Hematopoietic multipotent progenitor cell treated with erythropoietin and hydrocortisone succinate and interleukin-3 and kit ligand, for 4 days (in vitro differentiated cells): ENCODE results near the gene PPM1F.
"Not testable (repeated sequence)": the region's sequence is repeated elsewhere in the genome, so short reads cannot be mapped to it uniquely, and the experiment has no call there.

ENCODE experiments used
- DNase-seq: peaks from one replicate; pipeline ENCODE4 v3.0.0-alpha.2; 2015

PPM1F gene

DNA sequence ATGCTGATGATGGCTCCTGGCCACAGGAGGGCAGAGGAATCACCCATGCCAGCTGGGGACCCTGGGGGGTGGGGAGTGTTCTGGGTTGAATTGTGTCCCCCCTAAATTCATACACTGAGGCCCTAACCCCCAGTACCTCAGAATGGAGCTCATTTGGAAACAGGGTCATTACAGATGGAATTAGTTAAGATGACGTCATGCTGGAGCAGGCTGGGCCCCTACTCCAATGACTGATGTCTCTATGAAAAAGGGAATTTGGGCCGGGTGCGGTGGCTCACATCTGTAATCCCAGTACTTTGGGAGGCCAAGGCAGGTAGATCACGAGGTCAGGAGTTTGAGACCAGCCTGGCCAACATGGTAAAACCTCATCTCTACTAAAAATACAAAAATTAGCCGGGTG is 12.7 kb downstream of the PPM1F start:
- DNase-seq = not testable (repeated sequence)

DNA sequence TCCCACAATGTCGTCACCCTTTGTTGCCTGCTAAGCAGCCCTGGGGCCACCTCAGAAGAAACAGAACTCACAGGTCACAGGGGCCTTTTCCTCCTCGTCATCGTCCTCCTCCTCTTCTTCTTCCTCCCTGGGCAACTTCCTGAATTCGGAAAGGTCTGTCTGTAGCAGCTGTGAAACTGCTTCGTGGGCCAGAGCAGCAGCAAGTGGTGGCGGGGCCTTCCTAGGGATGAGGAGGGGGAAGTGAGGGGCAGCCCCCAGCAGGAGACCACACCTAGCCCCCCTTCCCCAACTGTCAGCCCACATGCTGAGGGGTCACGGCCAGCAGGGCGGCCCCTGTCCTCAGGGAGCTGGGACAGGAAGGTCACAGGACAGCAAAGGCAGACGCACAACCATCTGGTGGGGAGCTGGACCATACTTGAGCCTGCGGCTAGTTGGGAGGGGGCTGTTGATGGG is 13.2 kb downstream of the PPM1F start:
- peak; percentile 61 for DNase-seq

DNA sequence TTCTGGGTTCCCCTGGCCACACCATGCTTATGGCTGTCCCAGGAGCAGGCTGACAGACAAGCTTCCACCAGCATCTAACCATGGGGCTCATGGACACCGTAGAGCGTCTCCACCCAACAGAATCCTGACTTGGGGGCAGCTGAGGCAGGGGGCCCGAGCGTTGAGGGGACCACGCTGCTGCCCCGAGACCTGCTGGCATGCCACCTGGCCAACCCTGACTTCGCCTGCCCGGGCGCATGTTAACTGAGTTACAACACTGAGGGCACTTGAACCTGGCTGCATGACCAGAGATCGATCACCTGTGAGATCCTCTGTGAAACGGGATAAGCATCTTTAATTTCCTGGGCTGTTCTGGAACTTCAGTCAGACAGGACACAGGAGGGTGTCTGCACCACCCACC is 13.7 kb downstream of the PPM1F start:
- DNase-seq = no peak

DNA sequence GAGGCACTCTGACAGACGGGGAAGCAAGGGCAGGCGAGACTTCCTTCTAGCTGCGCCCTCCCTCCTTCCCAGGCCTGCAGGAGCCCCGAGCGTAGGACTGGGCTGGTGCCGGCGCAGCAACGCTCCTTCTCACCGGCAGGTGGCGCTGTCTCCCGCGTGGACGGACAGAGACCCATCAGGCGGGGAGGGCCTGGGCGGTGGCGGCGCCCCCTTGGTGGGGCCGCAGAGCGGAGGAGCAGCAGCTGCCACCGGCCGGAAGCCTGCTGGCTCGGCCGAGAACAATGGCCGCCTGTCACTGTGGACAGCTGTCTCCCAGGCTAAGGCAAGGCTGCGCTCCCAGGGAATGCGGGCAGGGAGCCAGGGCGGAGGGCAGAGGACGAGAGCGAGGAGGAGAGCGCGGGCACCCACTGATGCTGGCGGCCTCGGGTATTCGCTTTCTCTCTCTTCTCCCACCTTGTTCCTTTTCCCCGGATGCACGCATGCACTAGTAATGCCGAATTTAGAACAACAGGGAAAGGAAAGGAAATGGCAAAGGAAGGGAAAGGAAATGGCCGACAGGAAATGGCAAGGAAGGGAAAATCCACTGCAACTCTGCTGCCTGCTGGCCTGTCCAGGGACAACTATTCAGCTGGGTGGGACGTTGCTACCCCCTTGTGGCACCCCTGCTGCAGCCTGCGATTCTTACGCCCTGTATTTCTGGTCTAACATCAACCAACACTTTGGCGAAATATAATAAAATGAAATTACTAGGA is 14.4 kb downstream of the PPM1F start:
- DNase-seq = peak; percentile 97

DNA sequence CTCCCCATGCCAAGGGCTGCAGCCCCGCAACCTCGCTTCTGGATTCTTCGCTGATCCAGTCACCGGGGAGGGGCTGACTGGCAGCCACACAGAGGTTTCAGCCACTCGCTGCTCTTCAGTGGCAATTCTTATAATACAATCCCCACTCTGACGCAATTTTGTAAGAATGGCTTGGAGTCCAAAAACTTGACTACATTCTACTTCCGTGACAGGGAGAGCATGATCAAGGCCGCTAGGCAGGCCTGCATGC is 14.9 kb downstream of the PPM1F start:
- no peak for DNase-seq

DNA sequence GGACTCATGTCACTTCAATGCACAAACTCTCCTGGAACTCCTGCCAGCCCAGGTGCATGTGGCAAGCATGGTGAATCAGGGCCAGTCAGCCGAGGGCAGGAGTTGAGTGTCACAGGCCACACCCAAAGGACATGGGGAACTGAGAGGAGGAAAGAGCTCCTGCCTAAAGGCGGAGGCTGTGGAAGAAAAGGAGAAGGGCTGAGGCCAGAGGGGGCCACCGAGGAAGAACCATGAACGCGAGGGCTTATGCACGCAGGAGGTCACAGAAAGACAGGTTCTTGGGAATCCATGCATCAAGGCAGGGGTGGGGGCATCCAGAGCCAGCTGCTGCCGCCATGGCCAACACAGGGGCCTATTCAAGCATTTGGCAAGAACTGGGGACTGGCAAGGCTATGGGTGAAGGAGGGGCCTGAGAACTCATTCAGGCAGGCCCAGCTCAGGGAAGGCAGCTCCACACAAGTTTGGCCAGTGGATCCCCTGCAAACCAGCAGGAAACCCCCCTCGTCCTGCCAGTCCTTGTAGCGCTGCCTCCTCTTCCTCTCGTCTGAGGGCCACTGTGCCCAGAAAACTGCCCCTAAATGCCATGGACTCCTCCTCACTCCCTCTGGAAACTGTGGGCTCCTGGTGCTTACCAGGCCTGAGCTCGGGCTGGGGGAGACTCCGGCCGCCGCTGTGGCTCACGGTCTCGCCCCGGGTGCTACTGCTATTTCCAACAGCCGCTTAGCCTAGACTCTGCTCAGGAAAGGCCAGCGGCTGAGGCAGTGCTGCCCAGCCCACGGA is 15.4 kb downstream of the PPM1F start:
- peak; percentile 18 for DNase-seq

DNA sequence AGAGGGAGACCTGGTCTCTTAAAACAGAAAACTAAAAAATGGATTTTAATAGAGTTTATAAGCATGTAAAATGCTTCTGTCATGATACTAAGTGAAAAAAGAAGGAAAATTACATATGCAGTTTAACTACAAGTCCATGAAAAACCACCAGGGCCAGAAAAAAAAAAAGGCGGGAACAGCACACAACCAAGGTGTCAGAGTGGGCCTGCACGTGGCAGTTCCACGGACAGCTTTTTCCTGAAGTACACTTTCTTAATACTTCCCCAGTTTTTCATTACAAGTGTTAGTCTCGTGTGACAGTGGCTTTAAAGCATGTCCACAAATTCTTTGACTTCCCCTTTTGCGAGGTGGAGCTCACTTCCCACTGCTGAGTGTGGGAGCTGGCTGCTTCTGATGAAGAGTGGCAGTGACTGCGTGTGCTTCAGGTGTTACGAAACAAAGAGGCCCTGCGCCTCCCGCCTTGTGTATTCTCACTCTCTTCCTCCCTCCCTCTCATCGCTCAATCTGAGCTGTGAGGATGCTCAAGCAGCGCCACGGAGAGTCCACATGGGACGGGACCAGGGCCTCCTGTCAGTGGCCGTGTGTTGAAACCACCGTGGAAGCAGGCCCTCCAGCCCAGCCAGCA is 16.4 kb downstream of the PPM1F start:
- peak; percentile 84 for DNase-seq

DNA sequence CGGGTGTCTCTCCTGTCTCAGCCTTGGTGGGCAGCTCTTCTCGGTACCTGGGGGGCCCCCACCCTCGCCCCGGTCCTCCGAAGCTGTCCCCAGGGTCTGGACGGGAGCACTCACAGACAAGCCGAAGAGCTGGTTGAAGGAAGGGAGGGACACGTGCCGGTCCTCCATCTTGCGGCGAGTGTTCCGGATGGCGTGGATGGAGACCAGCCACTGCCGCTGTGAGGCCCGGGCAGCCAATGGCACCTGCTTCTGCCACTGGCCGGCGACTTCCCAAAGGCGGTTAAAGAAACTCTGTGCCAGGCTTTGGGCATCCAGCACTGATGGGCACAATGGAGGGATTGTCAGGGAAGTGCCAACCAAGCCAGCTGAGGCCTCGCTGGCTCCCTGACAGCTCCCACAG is 18.7 kb downstream of the PPM1F start:
- DNase-seq = no peak

DNA sequence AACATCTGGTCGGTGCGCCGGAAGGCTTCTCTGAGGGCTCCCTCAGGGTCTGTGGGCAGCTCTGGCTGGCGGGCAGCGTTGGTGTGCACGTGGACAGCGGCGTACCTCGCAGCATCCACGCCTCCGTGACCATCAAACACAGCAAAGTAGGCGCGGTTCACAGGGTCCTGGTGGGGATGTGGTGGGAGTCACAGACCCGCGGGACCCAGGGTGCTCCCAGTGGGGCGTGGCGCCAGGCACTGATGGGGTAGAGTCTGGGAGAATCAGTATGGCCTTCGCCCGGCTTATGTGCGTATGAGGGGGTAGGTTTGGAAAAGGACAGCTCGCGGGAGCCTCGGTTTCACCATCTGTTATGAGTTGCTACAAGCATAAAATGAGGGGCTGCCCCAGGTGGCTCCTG is 19.2 kb downstream of the PPM1F start:
- no peak for DNase-seq

DNA sequence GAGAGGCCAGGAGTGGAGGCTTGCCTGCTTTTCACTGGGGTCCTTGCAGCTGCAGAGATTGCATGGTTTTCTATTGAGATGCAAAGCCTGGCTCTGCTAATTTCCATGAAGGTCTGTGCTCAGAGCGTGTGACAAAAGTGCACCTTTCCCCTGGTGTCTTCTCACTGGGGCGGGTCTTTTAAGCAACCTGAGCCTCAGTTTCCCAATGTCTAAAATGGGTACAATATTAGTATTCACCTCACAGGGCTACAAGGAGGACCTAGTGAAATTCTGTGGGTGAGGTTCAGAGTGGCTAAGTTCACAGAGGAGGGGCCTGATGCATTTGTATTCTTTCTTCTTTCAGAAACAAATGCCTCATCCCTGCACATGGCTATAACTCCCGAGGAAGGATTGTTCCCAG is 20.3 kb downstream of the PPM1F start:
- DNase-seq = no peak

DNA sequence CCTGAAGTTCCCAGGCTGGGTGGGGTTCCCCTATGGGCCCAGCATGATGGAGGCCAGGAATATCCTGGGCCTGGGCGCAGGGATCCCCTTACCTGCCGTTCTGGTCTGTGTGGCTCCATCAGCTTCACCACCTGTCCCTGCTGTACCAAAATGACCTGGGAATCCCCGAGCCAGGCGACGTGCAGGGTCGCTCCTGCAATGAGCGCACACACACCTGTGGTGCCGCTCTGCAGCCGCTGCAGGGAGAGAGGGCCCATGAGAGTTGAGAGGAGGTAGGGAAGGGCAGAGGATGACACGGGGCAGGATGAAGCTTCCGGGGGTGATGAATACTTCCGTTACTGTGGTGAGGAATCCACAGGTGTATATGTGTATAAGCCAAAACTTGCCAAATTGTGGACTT is 21.6 kb downstream of the PPM1F start:
- DNase-seq = no peak

DNA sequence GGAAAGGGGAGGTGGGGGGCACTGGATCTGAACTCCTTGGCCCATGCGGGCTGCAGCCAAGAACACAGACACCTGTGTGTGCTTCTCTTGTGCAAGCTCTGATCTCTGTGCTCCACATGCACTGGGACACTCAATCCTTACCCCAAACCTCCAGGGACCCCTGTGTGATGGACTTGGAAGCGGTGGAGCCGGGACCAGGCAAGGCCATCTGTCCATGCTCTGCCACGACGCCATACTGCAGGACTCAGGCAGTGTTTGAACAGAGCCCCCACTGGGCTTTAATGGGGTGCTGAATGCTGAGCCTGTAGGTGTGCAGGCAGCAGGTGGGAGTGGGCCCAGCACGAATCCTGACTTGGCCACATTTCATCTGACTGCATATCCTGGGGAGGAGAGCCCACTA is 23.4 kb downstream of the PPM1F start:
- DNase-seq = no peak

DNA sequence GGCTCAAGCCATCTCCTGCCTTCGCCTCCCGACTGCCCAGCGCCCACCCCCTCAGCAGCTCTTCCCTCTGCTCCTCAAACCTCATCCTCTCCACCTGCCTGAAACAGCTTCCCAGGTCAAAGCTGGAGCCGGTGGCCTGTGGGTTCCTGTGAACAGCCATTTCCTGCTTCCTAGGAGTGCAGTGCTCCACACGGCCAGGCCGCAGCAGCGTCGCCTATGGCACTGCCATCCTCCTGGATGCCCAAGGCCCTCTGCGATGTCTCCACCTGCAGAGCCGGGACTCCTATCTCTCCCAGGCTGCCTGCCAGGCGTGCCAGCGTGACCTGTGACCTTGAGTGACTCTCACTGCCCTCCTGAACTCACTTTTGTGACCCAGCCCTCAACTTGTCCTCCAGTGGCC is 24.6 kb downstream of the PPM1F start:
- no peak for DNase-seq

DNA sequence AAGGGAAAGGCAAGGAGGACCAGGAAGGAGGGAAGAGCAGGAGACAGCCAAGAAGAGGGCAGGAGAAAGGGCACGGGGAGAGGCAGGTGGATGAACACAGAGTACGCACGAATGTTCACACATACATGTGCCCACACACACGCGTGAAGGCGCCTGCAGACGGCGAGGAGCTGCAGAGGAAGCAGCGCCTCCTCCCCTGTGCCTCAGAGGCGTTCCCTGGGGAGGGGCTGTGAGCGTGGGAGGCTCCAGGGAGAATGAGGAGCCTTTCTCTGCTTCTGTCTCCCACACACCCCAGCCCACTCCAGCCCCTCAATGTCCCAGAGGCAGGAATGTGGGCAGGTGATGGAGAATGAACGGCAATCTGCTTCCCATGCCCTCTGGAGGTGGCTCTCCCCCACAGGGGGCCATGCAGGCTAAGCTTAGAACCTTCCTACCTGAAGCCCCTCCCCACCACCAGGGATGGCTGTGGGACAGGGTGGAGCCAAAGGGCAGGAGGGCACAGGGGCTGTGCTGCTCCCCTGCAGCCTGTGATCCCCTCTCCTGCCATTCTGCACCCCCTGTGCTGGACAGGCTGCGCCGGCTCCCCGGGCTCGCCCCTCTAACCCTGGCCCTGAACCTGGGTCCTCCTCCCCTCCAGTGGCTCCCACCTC is 25.3 kb downstream of the PPM1F start:
- DNase-seq = no peak

DNA sequence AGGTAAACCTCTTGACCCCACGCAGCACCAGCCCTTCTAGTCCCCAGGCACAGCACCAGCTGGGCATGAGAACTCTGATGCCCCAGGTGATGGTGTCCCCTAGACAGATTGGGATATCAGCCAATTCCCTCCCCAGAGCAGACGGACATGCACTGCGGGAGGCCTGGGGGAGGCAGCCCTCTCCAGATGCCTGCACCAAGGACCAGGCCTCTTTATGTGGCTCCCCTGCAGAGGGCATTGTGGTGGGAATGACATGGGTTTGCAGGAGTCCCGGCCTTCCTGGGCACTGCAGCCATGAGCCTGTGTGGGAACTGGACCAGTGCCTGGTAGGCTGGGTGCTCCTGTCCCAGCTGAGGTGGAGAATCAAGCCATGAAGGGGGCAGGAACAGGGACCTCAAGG is 25.9 kb downstream of the PPM1F start:
- DNase-seq = no peak

DNA sequence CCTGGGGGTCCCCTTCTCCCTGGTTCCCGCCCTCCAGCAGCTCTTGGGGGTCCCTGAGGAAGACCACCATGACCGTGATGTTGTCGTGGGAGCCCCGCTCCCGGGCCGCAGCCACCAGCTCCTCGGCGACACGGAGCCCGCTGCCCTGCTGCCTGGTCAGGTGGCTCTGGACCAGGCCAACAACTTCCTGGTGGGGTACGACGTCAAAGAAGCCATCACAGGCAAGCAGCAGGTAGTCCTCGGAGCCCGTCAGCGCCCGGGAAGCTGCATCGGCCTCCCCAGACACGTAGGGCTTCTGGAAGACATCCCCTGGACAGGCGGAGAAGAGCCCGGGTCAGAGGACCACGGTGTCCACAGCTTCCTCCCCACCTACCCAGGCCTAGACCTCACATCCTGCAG is 29.5 kb downstream of the PPM1F start:
- no peak for DNase-seq

DNA sequence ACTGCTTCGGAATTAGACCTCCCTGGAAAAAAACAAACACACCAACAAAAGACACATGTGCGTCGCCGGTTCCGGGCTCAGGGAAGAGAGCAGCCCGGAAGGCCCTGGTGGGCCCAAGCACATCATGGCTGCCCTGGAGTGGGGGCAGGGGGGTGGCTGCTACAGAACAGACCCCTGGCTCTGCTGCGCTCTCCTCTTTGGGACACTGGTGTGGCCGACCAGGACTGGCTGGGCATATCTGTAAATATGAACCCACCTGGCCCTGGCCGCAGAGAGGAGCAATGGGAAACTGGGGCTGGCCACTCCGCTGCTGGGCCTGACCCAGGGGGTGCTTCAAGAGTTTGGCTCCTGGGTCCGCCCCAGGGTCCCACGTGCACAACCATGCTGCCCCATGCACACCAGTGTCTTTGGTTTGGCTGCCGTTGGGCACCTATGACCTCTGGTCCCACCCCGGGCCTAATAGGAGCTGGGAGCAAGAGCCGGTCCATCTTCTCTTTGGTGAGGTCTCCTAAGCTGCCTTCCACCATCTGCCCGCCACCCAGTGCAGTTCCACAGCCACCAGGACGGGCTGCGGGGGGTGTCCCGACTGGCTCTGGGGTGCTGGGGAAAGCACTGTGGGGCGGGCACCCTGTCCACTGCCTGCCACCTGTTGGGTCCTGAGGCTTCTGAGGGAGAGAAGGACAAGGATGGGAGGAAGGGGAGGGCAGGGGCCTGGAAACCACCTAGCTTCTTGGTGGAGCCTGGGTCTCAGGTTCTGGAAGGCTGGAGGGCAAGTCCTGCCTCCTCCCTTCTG is 30.1 kb downstream of the PPM1F start:
- DNase-seq = no peak

DNA sequence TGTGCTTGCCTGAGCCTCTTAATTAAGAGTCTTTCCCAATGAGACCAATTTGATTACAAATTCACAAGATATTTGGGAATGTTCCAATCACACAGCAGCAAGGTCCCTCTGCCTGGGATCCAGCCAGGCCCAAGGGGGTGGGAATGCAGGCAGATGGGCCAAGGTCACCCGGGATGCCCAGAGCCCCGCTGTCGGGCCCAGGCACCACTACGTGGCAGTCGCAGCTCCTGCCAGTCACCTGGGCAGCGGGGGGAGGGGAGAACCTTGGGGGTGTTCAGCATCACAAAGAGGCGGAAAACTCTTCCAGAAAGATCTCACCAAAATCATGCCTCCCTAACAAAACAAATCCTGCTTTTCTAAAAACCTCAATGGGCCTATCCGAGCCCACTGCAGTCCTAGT is 30.9 kb downstream of the PPM1F start:
- no peak for DNase-seq

DNA sequence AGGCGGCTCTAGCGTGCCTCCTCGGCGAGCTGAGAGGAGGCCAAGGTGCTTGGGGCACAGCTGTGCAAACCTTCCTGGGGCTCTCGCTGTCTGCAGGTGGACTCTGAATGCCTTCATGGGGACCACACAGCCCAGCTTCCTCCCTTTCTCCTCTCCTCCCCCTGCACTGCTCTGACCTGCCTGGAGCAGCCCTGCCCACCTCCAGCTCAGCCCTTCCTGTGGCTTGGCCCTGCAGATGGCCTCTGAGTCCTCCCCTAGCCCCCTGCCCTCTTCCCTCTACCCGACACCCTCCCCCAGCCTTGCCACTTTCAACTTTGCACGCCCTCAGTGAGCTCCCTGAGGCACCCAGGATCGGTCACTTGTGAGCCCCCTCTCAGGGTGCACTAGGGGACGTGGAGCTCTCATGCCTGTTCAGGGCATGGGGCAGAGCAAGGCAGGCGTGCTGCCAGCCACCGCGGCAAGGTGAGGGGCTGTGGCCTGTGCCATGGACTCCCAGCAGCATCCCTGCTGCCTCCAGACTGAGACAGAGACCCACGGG is 31.4 kb downstream of the PPM1F start:
- DNase-seq = no peak

DNA sequence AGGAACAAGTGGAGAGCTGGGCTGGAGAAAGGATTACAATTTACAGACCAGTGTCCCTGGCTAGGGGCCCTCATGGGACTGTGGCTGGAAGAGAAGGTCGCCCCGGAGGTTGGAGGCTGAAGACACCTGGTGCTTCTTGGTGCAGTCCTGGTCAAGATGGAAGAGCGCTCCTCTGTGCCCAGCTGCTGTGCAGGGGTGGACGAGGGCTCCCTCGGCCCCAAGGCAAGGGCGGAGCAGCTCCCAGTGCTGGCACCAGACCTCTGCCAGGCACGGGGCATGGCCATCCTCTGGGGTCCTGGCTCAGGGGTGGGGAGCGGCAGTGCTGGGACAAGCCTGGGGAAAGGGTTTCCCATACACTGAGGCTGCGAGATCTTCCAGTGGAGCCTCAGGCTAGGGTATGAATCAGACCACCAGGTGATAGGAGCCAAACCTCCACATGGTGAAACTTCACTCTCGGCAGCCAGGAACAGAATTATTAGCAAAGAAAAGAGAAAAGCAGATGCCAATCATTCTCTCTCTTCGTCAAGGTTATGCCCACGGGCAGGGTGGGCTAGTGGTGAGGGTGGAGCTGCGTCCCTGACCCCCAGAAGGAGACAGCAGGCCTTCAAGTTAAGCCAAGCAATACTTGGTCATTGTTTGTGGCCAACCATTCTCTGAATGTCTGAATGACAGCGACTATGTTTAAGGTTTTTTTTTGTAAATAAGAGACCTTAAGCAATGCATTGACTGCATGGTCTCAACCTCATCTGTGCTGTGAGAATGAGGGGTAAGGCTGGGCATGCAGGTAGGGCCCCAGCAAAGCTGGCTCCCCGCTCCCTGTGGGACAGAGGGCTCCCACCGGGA is 32.1 kb downstream of the PPM1F start:
- DNase-seq = no peak

DNA sequence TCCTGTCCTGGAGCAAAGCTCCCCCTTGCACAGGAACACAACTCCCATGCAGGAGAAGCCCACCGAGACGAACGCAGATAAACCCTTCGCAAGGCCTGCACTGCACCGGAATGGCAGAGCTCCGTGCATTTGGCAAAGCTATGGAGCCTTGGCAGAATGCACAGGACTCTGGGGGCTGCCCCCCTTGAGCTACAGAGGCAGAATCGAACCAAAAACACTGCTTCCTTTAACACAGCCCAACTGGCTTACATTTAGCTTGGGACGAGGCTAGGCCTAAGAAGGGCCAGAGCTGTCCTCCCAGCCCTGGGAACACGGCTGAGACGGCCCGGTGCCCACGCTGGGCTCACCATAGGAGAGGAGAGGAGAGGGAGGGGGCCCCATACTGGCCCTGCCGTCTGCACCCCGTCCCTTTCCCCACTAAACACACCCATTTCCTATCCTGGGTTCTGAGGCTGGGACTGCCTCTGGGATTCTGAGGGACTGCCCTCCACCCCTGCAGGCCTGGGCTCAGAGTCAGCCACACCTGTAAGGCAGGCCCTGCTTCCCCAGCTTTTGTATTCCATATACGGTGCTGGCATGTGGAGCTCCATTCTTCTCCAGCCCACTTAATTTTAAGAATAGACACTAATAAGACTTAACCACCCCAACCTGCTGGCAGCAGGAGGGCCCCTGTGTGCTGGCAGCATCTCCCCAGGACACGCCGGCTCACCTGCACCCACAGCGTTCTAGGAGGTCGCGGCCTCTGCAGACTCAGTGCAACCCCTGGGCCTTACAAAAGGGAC is 32.9 kb downstream of the PPM1F start:
- no peak for DNase-seq
